HG02571 (cell line): ENCODE measurements around the gene UGT1A10.
"Not testable (repeated sequence)": the region's sequence is repeated elsewhere in the genome, so short reads cannot be mapped to it uniquely, and the experiment has no call there.

Experiments
- ATAC-seq: cut with Tn5 transposase; IDR thresholded peaks from one replicate; pipeline ENCODE4 v1.9.1; 2021; ENCODE audit warnings: mild to moderate bottlenecking, moderate library complexity; ENCODE audit not compliant: unreplicated experiment

UGT1A10 gene

DNA sequence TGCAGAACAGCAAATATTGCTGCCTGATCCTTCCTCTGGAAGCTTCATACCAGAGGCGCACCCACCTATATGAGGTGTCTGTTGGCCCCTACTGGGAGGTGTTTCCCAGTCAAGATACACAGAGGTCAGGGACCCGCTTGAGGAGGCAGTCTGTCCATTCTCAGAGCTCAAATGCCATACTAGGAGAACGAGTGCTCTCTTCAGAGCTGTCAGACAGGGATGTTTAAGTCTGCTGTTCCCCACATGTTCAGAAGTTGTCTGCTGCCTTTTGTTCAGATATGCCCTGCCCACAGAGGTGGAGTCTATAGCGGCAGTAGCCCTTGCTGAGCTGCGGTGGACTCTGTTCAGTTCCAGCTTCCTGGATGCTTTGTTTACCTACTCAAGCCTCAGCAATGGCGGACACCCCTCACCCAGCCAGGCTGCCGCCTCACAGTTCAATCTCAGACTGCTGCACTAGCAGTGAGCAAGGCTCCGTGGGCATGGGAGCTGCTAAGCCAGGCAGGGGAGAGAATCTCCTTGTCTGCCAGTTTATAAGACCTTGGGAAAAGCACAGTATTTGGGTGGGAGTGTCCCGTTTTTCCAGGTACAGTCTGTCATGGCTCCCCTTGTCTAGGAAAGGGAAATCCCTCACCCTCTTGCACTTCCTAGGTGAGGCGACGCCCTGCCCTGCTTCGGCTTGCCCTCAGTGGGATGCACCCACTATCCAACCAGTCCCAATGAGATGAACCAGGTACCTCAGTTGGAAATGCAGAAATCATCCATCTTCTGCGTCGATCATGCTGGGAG lies 100.8 kb downstream of the UGT1A10 start:
- ATAC-seq: not testable (repeated sequence)

GRCh38 chr2:233740870-233741269 lies 104.6 kb downstream of the UGT1A10 start:
- no peak for ATAC-seq

- no peak for ATAC-seq
These were observed 107.4 kb downstream of the UGT1A10 start for GRCh38 chr2:233743464-233744259.

DNA sequence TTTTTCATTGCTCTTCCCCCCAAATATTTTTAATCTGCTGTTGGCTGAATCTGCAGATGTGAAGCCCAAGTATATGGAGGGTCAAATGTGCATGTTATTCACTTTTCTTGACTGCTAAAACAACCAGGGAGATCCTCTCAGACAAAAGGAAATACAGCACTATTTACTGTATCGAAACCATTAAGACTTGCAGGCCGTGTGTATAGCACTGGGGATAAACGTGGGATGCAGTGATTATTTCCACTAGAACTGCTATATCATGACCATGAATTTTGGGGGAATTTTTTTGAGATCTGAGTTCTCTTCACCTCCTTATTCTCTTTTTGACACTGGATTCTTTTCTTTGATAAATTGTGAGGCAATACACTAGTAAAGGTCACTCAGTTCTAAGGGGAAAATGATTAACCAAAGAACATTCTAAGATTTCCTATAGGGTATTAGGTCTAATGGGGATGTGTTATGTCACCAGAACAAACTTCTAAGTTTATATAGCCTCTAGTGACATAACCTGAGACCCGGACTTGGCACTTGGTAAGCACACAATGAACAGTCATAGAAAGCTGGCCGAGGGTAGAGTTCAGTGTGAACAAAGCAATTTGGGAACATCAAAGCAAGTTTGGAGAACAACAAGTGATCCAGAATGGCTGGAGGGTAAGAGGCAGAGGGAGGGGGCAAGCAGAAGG lies 109.0 kb downstream of the UGT1A10 start:
- no peak for ATAC-seq

DNA sequence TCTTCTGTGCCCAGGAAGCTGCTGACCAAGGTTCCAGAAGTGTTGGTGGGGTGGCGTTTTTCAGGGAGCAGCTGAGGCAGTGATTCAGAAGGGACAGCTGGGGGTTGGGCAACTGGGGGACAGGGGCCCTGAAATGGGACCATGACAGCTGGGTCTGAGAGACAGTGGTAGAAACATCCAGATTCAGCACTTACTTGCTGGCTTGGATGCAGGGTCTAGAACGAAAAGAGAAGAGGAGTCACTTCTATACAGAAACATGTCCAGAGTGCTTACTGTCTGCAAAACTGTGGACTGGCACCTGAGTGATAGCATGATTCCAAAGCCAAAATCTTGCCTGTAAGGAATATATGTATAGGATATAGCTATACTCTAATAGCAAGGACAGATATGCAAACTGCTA lies 109.6 kb downstream of the UGT1A10 start:
- not testable (repeated sequence) for ATAC-seq

- ATAC-seq: no peak
These were observed 110.4 kb downstream of the UGT1A10 start for GRCh38 chr2:233746475-233747282.

DNA sequence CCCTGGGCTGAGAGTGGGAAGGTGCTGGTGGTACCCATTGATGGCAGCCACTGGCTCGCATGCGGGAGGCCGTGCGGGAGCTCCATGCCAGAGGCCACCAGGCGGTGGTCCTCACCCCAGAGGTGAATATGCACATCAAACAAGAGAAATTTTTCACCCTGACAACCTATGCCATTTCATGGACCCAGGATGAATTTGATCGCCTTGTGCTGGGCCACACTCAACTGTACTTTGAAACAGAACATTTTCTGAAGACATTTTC lies 111.0 kb downstream of the UGT1A10 start:
- no peak for ATAC-seq

- ATAC-seq: not testable (repeated sequence)
These were observed 114.4 kb downstream of the UGT1A10 start for GRCh38 chr2:233750689-233751088.

- not testable (repeated sequence) for ATAC-seq
These were observed 115.2 kb downstream of the UGT1A10 start for GRCh38 chr2:233751212-233752009.

GRCh38 chr2:233754872-233755611 lies 118.8 kb downstream of the UGT1A10 start:
- no peak for ATAC-seq

DNA sequence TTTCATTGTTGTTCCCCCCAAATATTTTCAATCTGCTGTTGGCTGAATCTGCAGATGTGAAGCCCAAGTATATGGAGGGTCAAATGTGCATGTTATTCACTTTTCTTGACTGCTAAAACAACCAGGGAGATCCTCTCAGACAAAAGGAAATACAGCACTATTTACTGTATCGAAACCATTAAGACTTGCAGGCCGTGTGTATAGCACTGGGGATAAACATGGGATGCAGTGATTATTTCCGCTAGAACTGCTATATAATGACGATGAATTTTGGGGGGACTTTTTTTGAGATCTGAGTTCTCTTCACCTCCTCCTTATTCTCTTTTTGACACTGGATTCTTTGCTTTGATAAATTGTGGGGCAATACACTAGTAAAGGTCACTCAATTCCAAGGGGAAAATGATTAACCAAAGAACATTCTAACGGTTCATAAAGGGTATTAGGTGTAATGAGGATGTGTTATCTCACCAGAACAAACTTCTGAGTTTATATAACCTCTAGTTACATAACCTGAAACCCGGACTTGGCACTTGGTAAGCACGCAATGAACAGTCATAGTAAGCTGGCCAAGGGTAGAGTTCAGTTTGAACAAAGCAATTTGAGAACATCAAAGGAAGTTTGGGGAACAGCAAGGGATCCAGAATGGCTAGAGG lies 120.3 kb downstream of the UGT1A10 start:
- no peak for ATAC-seq

DNA sequence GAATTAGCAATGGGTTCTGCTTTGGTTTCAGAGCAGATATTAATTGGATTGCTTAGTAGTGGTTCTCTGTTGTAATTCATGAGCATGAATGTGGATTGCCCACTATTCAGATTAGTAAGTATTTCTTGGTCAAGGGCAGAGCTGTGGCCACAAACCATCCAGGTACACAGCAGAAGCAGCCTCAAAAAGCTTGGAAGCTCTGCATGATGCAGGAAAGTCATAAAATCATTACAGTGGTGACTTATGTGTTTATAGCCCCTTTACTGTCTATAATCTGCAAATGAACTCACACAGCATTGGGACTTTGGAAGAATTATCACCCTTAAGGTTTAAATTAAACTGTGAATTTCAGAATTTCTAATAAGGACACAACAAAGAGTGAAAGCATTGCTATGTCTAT lies 121.9 kb downstream of the UGT1A10 start:
- ATAC-seq: no peak

DNA sequence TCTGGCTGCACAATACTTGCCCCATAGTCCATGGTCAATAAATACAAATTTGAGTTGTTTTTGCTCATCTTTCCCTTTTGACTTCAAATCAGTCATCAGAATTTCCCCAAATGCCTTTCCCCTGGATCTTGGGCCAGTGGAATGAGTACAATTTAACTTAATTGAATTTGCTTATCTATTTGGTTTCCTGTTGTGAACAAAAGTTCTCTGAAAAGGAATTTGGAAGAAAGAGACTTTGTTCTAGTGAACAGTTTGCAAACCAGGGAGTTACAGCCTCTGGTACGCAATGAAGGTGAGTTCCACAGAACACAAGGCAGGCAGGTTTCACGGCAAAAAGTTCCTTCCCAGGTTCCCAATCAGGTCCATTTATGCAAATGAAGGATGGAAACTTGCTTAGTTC lies 122.6 kb downstream of the UGT1A10 start:
- ATAC-seq: no peak

GRCh38 chr2:233760043-233760442 lies 123.8 kb downstream of the UGT1A10 start, which contains the start of gene UGT1A1:
Gene UGT1A1, plus strand, starts transcription at chr2:233760270. Its CDS starts 18 bp downstream, at chr2:233760288.
- no peak for ATAC-seq

- ATAC-seq: no peak
These were observed 125.0 kb downstream of the UGT1A10 start for GRCh38 chr2:233761040-233761769.

- no peak for ATAC-seq
These were observed 128.0 kb downstream of the UGT1A10 start for GRCh38 chr2:233764264-233764663.

GRCh38 chr2:233764761-233765160 lies 128.5 kb downstream of the UGT1A10 start:
- no peak for ATAC-seq

- no peak for ATAC-seq
These were observed 130.2 kb downstream of the UGT1A10 start for GRCh38 chr2:233766416-233766815.
